ENCODE measurements around the gene ST6GAL1. TPM values are rescaled to one million over a fixed set of nuclear protein-coding genes. Genes with fewer than 3 reads are reported as not detected.

ST6GAL1 gene
- total RNA-seq, 1 donor: 3.3 TPM

DNA sequence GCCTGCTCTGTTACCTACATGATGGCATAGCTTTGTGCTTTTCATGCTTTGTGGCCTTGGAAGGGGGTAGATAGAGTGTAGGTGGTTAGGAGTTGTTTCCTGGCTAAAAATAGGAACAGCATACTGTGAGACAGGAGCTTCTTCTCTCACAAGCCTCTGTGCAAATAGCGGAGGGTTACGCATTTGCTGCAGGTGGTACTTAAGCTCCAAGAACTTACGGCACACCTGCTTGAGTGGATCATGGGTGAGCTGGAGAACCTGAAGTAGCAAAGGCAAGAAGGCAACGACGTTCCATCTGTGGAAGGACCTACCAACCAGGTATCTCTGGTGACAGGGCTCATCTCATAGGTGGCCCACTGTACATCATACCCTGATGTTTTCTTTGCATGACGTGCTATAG lies 66.0 kb downstream of the ST6GAL1 start:
- no peak for TF ChIP-seq CTCF (IDR thresholded peaks at IDR 0.05; ENCODE audit: insufficient read depth, low read length)
- DNase-seq (ENCODE audit: low read depth): no peak

DNA sequence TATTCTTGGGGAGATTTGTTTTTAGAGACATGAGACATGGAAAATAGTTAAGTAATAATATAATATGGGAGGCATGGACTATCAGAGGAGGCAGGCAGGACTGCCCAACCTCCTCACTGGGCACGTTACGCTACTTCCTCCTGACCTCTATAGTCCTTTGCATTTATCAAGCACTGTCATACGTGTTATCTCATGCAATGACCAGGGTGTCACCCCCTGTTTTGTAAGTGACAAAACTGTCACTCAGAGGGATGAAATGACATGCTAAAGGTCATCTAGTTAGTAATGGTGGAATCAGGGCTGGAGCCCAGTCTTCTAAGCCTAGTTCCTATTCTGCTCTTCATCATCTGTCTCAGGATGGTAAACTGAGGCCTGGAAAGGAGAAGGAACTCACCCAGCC lies 66.7 kb downstream of the ST6GAL1 start:
- no peak for DNase-seq (ENCODE audit: low read depth)
- no peak for TF ChIP-seq CTCF (IDR thresholded peaks at IDR 0.05; ENCODE audit: insufficient read depth, low read length)
- no peak overlapping the region for H3K4me3 ChIP-seq (ENCODE audit: low read depth, low read length)

More for the DNA sequence above, 66.0 kb downstream of the ST6GAL1 start:
- H3K4me3 ChIP-seq (ENCODE audit: low read depth, low read length): no peak overlapping the region

DNA sequence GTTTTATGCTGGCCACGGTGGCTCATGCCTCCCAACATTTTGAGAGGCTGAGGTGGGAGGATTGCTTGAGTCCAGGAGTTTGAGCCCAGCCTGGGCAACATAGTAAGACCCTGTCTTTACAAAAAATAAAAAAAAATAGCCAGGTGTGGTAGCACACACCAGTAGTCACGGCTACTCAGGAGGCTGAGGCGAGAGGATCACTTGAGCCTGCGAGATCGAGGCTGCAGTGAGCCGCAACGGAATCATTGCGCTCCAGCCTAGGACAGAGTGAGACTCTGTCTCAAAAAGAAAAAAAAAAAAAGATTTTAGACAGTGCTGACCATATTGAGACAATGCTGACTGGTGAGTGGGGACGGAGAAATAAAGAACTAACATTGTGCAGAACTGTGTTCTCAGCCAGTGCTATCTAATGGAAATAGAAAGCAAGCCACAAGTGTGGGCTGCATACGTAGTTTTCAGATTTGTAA lies 67.2 kb downstream of the ST6GAL1 start:
- no peak overlapping the region for H3K4me3 ChIP-seq (ENCODE audit: low read depth, low read length)
- TF ChIP-seq CTCF (IDR thresholded peaks at IDR 0.05; ENCODE audit: insufficient read depth, low read length): no peak
- peak; percentile 20 for DNase-seq (ENCODE audit: low read depth)

- no peak overlapping the region for H3K4me3 ChIP-seq (ENCODE audit: low read depth, low read length)
- no peak for DNase-seq (ENCODE audit: low read depth)
- TF ChIP-seq CTCF (IDR thresholded peaks at IDR 0.05; ENCODE audit: insufficient read depth, low read length): no peak
These were observed 68.6 kb downstream of the ST6GAL1 start for GRCh38 chr3:186998937-186999368.

GRCh38 chr3:187000711-187001151 lies 70.4 kb downstream of the ST6GAL1 start:
- no peak for TF ChIP-seq CTCF (IDR thresholded peaks at IDR 0.05; ENCODE audit: insufficient read depth, low read length)
- H3K4me3 ChIP-seq (ENCODE audit: low read depth, low read length): no peak overlapping the region
- no peak for DNase-seq (ENCODE audit: low read depth)

DNA sequence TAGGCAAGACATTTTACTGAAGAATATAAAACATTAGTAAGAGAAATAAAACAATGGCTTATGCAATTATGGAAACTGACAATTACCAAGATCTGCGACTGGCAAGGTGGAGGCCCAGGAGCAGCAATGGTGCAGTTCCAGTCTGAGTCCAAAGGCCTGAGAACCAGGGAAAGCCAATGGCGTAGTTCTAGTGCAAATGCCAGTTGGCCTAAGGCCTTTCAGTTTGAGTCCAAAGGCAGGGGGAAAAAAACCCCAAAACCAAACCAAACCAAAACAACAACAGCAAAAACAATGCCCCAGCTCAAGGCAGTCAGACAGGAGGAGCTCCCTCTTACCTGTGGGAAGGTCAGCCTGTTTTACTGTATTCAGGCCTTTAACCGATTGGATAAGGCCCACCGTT lies 72.6 kb downstream of the ST6GAL1 start:
- H3K4me3 ChIP-seq (ENCODE audit: low read depth, low read length): no peak overlapping the region
- no peak for TF ChIP-seq CTCF (IDR thresholded peaks at IDR 0.05; ENCODE audit: insufficient read depth, low read length)
- no peak for DNase-seq (ENCODE audit: low read depth)

DNA sequence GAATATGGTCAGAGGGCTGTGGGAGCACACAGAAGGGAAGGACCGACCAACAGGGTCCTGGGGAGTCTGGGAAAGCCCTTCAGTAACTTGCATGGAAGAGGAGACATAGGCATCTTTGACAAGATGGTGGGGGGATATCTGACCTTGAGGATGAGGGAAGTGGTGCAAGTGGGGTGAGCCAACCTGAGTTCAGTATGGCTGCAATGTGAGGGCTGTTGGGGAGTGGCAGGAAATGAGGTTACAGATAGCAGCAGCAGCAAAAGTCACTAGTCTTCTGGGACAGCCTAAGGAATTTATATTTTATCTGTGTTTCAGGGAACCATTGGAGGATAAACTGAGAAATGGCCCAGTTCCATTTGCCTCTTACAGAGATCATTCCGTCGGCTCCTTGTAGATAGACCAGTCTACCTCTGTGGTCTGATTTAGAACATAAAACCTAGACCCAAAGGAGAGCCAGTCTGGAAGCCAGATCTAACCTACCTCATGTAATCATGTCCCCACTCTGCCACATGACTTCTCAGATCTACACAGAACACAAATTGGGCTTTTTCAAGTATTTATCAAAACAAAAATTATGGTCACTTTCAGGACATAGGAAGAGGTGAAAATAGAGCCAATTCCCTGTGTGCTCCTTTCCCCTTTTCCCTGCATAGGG lies 75.6 kb downstream of the ST6GAL1 start:
- TF ChIP-seq CTCF (IDR thresholded peaks at IDR 0.05; ENCODE audit: insufficient read depth, low read length): no peak
- DNase-seq (ENCODE audit: low read depth): no peak
- no peak overlapping the region for H3K4me3 ChIP-seq (ENCODE audit: low read depth, low read length)
